ENCODE data around the gene TSPAN11. TPM values are rescaled to one million over a fixed set of nuclear protein-coding genes. Genes with fewer than 3 reads are reported as not detected.
"Not testable (repeated sequence)": the region's sequence is repeated elsewhere in the genome, so short reads cannot be mapped to it uniquely, and the experiment has no call there.

Gene TSPAN11
- total RNA-seq, 2 donors from 2014 or later = 2.5 to 4.1 TPM

DNA sequence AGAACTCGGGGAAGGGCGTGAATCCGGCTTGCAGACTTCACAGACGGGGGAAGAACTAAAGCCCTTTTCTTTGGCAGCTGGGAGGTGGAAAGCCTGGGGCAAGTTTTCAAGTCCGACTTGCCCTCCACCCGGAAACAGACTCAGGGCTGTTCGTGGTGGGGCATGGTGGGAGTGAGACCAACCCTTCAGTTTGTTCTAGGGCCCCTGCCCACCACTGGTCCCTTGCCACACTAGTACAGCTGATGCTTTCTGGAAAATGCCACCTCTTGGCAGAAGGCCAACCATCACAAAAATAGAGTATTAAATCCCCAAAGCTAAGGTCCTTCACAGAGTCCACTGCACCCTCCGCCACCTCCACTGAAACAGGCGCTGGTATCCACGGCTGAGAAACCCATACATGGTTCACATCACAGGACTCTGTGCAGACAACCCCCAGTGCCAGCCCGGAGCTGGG, 96.8 kb downstream of the TSPAN11 start:
- Histone ChIP-seq H3K27me3 (no peaks in the 10 kb centered on the region), H3K4me3 (no peak overlapping the region), H3K9me3 (no peaks in the 10 kb centered on the region), H3K36me3 (no peaks in the 10 kb centered on the region), H3K4me1 (no peaks in the 10 kb centered on the region), H3K27ac (no peak overlapping the region)
- TF ChIP-seq, protein P1, sequence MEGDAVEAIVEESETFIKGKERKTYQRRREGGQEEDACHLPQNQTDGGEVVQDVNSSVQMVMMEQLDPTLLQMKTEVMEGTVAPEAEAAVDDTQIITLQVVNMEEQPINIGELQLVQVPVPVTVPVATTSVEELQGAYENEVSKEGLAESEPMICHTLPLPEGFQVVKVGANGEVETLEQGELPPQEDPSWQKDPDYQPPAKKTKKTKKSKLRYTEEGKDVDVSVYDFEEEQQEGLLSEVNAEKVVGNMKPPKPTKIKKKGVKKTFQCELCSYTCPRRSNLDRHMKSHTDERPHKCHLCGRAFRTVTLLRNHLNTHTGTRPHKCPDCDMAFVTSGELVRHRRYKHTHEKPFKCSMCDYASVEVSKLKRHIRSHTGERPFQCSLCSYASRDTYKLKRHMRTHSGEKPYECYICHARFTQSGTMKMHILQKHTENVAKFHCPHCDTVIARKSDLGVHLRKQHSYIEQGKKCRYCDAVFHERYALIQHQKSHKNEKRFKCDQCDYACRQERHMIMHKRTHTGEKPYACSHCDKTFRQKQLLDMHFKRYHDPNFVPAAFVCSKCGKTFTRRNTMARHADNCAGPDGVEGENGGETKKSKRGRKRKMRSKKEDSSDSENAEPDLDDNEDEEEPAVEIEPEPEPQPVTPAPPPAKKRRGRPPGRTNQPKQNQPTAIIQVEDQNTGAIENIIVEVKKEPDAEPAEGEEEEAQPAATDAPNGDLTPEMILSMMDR (IDR thresholded peaks at IDR 0.05) = no peak
- DNase-seq (ENCODE audit: low spot score) = no peak

DNA sequence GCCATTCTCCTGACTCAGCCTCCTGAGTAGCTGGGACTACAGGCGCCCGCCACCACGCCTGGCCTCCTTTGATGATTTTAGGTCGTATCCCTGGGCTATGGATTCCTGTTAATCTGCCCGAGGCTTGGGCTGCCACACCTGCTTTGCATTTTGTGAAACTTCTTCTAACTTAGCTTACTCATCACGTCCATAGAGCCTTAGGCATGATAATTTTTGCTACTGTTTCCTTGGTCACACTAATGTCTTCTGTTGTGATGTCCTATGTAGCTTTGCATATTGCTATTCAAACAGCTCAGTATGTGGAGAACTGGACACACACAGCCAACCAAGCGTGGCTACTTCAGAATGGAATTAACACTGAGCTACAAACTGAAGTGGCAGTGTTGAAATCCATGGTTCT, 99.7 kb downstream of the TSPAN11 start:
- no peak overlapping the region for H3K27ac ChIP-seq
- no peak overlapping the region for H3K4me3 ChIP-seq
- H3K4me1 ChIP-seq = peaks cover 0 to 20% of the 10 kb centered on the region in 2 donors
- no peaks in the 10 kb centered on the region for H3K36me3 ChIP-seq
- no peaks in the 10 kb centered on the region for H3K9me3 ChIP-seq
- TF ChIP-seq, protein P1 (IDR thresholded peaks at IDR 0.05) = no peak
- H3K27me3 ChIP-seq = no peaks in the 10 kb centered on the region
- DNase-seq (ENCODE audit: low spot score) = no peak

DNA sequence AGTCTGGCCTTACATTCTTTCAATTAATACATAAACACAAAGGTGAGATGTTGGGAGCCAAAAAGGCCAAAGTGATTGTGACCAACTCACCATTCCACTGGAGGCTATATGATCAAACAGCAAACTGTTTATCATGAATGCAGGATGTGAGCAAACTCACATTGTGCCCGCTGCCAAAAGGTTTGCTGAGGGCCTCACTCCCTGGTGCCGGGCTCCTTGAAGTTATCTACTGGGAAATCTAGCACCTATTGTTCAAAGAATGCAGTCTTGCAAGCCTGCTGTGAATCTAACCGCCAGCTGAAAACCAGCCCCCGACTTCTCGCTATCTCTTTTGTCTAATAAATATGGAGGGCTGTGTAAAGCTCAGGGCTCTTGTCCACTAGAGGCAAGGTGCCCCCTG, 100.5 kb downstream of the TSPAN11 start:
- not testable (repeated sequence) for H3K9me3 ChIP-seq; DNase-seq (ENCODE audit: low spot score); H3K4me3 ChIP-seq; H3K27ac ChIP-seq; H3K36me3 ChIP-seq; H3K27me3 ChIP-seq
- H3K4me1 ChIP-seq = peaks cover 0 to 26% of the 10 kb centered on the region in 2 donors

DNA sequence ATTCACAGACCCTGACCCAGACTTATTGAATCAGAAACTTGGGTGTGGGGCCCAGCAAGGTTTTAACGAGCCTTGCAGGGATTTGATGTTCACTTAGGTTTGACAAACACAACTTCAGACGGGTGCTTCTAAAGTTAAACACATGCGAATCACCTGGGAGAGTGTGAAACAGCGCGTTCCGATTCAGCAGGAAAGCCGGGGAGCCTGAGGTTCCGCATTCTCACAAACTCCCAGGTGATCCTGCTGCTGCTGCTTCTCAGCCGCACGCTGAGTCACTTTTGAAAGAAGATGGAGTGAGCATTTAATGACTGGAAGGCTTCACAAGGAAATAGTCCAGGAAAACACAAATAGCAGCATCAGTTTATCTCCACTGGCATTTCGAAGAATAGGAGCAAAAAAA, 102.9 kb downstream of the TSPAN11 start:
- TF ChIP-seq, protein P1 (IDR thresholded peaks at IDR 0.05) = no peak
- H3K9me3 ChIP-seq = no peaks in the 10 kb centered on the region
- no peaks in the 10 kb centered on the region for H3K36me3 ChIP-seq
- H3K27me3 ChIP-seq = no peaks in the 10 kb centered on the region
- no peak overlapping the region for H3K4me3 ChIP-seq
- peaks cover 0 to 44% of the 10 kb centered on the region in 2 donors for H3K4me1 ChIP-seq
- DNase-seq (ENCODE audit: low spot score) = no peak
- peak overlapping the region; percentile 50 to 74 for H3K27ac ChIP-seq

DNA sequence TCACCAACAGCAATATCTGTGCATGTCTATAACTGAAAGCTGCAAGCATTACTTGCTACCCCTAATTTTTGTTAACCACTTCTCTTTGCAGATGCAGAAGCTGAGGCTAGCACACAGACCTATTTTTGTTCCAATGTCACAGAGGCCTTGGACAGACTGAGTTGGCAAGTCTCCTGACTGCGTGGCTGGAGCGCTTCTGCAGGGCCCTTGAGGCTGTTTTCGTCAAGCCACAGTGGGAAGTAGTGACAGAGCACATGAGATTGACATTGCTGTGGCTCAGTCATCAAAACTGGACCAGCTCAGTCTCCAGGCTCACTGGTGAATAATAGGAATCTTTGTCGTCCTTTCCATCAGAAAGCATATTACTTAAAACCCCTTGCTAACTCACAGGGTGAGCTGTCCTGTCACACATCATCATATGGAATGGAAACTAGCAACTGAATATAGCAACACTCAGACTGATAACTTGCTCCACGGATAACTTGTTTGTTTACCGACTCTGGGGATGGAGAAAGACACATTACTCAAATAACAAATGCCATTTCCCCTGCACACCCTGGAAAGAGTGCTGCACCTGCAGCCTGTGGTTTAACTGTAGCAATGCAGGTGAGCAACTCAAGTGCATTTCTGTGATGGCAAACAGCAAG, 103.5 kb downstream of the TSPAN11 start:
- DNase-seq (ENCODE audit: low spot score) = no peak
- H3K27ac ChIP-seq = peak overlapping the region; percentile 50 to 74

DNA sequence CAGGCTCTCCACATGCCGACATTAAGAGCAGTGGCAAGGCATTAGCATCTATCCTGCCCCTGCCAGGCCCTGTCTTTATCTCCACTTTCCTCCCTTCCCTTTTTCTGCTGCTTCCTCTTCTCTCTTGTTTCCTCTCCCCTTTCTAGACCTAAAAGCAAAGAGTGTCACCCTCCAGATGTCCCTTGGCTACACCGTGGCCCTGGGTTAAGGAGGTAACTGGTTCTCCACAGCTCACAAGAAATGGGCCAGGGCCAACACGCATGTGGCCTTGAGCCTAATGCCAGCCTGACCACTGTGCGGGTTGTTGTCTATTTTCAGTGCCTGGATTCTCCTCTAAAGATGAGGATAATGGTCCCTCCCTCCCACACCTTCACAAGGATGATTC, 105.4 kb downstream of the TSPAN11 start:
- TF ChIP-seq, protein P1 (IDR thresholded peaks at IDR 0.05) = no peak
- DNase-seq (ENCODE audit: low spot score) = no peak
- Histone ChIP-seq H3K36me3 (no peaks in the 10 kb centered on the region), H3K4me3 (no peak overlapping the region), H3K27ac (peak overlapping the region; percentile 31 to 33), H3K4me1 (peaks cover 0 to 49% of the 10 kb centered on the region in 2 donors), H3K27me3 (no peaks in the 10 kb centered on the region), H3K9me3 (no peaks in the 10 kb centered on the region)

More for the DNA sequence above, 103.5 kb downstream of the TSPAN11 start:
- Histone ChIP-seq H3K27me3 (no peaks in the 10 kb centered on the region), H3K36me3 (no peaks in the 10 kb centered on the region), H3K9me3 (no peaks in the 10 kb centered on the region), H3K4me1 (peaks cover 0 to 44% of the 10 kb centered on the region in 2 donors), H3K4me3 (no peak overlapping the region)
- TF ChIP-seq, protein P1 (IDR thresholded peaks at IDR 0.05) = no peak

All from right atrium auricular region (tissue), 2 donors.